ENCODE results near the gene BLTP3B. TPM values are rescaled to one million over a fixed set of nuclear protein-coding genes. Genes with fewer than 3 reads are reported as not detected.
"Not testable (repeated sequence)": the region's sequence is repeated elsewhere in the genome, so short reads cannot be mapped to it uniquely, and the experiment has no call there.

The BLTP3B gene
- 10 to 100 TPM in 3 of 4 donors, 1 to 10 TPM in 1; 7.0 to 18.8 (median 10.6) TPM for polyA plus RNA-seq
- long read RNA-seq, donor 1: 0 reads
- long read RNA-seq, donor 2: 0 reads
- long read RNA-seq, donor 3: 0 reads
- long read RNA-seq, donor 4: 0 reads
- long read RNA-seq, donor 5, partial matches to known transcripts: 0 of 1 reads
- long read RNA-seq, donor 5, other reads (novel, unspliced or antisense): 0 of 1 reads
- long read RNA-seq, donor 6: 0 reads
- long read RNA-seq, donor 7: 0 reads
- long read RNA-seq, donor 8: 0 reads
- long read RNA-seq, donor 9: 0 reads
- long read RNA-seq, donor 10: 0 reads

- WGBS, 3 donors: 26 to 38% (median 37%) methylated on average over 23 to 35 of the region's 35 CpGs
- H3K4me1 ChIP-seq (ENCODE audit: control insufficient read depth in 3 of 3, insufficient read depth in 2 of 3, low read depth in 1 of 3, low read length in 2 of 3): peaks cover 0 to 2% (median 2%) of the 10 kb centered on the region in 3 donors
- DNase-seq (peak; percentile 84 to 91), FAIRE-seq (no peak)
- no peaks in the 10 kb centered on the region for H3K27me3 ChIP-seq (ENCODE audit: control insufficient read depth in 3 of 3, insufficient read depth in 3 of 3, low read length in 3 of 3)
- H3K9me3 ChIP-seq (ENCODE audit: control insufficient read depth in 2 of 2, insufficient read depth in 1 of 2, low read depth in 1 of 2, low read length in 1 of 2): peaks cover 0 to 6% of the 10 kb centered on the region in 2 donors
- H3K4me3 ChIP-seq (ENCODE audit: low read depth in 1 of 3, low read length in 3 of 3): peak within 1 kb of the TSS; percentile 89 to 100 (median 98)
- H3K36me3 ChIP-seq (ENCODE audit: control insufficient read depth in 3 of 3, insufficient read depth in 2 of 3, low read depth in 1 of 3, low read length in 3 of 3): no peaks in the 10 kb centered on the region
- H3K27ac ChIP-seq (ENCODE audit: low read depth in 1 of 3, low read length in 2 of 3): peak within 1 kb of the TSS; percentile 96 to 98 (median 97)
Observed at GRCh38 chr12:100142851-100143559, at the start of gene BLTP3B. BLTP3B (minus strand) TSS chr12:100142874; CDS start chr12:100142635, 239 bp downstream.

GRCh38 chr12:100189636-100190394, 47.1 kb upstream of the BLTP3B start:
- FAIRE-seq (no peak), DNase-seq (no peak)
- H3K9me3 ChIP-seq (ENCODE audit: control insufficient read depth in 2 of 2, insufficient read depth in 1 of 2, low read depth in 1 of 2, low read length in 1 of 2): no peaks in the 10 kb centered on the region
- H3K27me3 ChIP-seq (ENCODE audit: control insufficient read depth in 3 of 3, insufficient read depth in 3 of 3, low read length in 3 of 3): no peaks in the 10 kb centered on the region
- WGBS, 3 donors: 87 to 95% (median 92%) methylated on average over 13 of the region's 13 CpGs
- H3K4me3 ChIP-seq (ENCODE audit: low read depth in 1 of 3, low read length in 3 of 3): no peak overlapping the region
- no peak overlapping the region for H3K27ac ChIP-seq (ENCODE audit: low read depth in 1 of 3, low read length in 2 of 3)
- peaks cover 0 to 37% (median 0%) of the 10 kb centered on the region in 3 donors for H3K36me3 ChIP-seq (ENCODE audit: control insufficient read depth in 3 of 3, insufficient read depth in 2 of 3, low read depth in 1 of 3, low read length in 3 of 3)
- no peaks in the 10 kb centered on the region for H3K4me1 ChIP-seq (ENCODE audit: control insufficient read depth in 3 of 3, insufficient read depth in 2 of 3, low read depth in 1 of 3, low read length in 2 of 3)

- not testable (repeated sequence) for H3K4me1 ChIP-seq (ENCODE audit: control insufficient read depth in 3 of 3, insufficient read depth in 2 of 3, low read depth in 1 of 3, low read length in 2 of 3); DNase-seq; H3K27me3 ChIP-seq (ENCODE audit: control insufficient read depth in 3 of 3, insufficient read depth in 3 of 3, low read length in 3 of 3); H3K9me3 ChIP-seq (ENCODE audit: control insufficient read depth in 2 of 2, insufficient read depth in 1 of 2, low read depth in 1 of 2, low read length in 1 of 2); H3K4me3 ChIP-seq (ENCODE audit: low read depth in 1 of 3, low read length in 3 of 3); FAIRE-seq; H3K27ac ChIP-seq (ENCODE audit: low read depth in 1 of 3, low read length in 2 of 3)
- H3K36me3 ChIP-seq (ENCODE audit: control insufficient read depth in 3 of 3, insufficient read depth in 2 of 3, low read depth in 1 of 3, low read length in 3 of 3): peaks cover 0 to 37% (median 0%) of the 10 kb centered on the region in 3 donors
- WGBS, 3 donors: 85 to 93% (median 92%) methylated on average over 11 of the region's 11 CpGs
Observed at GRCh38 chr12:100188888-100189635, 46.4 kb upstream of the BLTP3B start.

- H3K36me3 ChIP-seq (ENCODE audit: control insufficient read depth in 3 of 3, insufficient read depth in 2 of 3, low read depth in 1 of 3, low read length in 3 of 3): peaks cover 0 to 37% (median 0%) of the 10 kb centered on the region in 3 donors
- no peaks in the 10 kb centered on the region for H3K9me3 ChIP-seq (ENCODE audit: control insufficient read depth in 2 of 2, insufficient read depth in 1 of 2, low read depth in 1 of 2, low read length in 1 of 2)
- H3K27ac ChIP-seq (ENCODE audit: low read depth in 1 of 3, low read length in 2 of 3): no peak overlapping the region
- no peak for FAIRE-seq
- H3K4me1 ChIP-seq (ENCODE audit: control insufficient read depth in 3 of 3, insufficient read depth in 2 of 3, low read depth in 1 of 3, low read length in 2 of 3): no peaks in the 10 kb centered on the region
- WGBS, 3 donors: 84 to 96% (median 91%) methylated on average over 5 of the region's 5 CpGs
- H3K4me3 ChIP-seq (ENCODE audit: low read depth in 1 of 3, low read length in 3 of 3): no peak overlapping the region
- no peak for DNase-seq
- no peaks in the 10 kb centered on the region for H3K27me3 ChIP-seq (ENCODE audit: control insufficient read depth in 3 of 3, insufficient read depth in 3 of 3, low read length in 3 of 3)
Observed at GRCh38 chr12:100187857-100188519, 45.3 kb upstream of the BLTP3B start.

- H3K36me3 ChIP-seq (ENCODE audit: control insufficient read depth in 3 of 3, insufficient read depth in 2 of 3, low read depth in 1 of 3, low read length in 3 of 3): peaks cover 0 to 34% (median 0%) of the 10 kb centered on the region in 3 donors
- H3K4me3 ChIP-seq (ENCODE audit: low read depth in 1 of 3, low read length in 3 of 3): no peak overlapping the region
- H3K9me3 ChIP-seq (ENCODE audit: control insufficient read depth in 2 of 2, insufficient read depth in 1 of 2, low read depth in 1 of 2, low read length in 1 of 2): no peaks in the 10 kb centered on the region
- FAIRE-seq (no peak), DNase-seq (no peak)
- H3K27ac ChIP-seq (ENCODE audit: low read depth in 1 of 3, low read length in 2 of 3): no peak overlapping the region
- 85 to 94% (median 87%) methylated on average over 5 of the region's 5 CpGs for WGBS, 3 donors
- H3K4me1 ChIP-seq (ENCODE audit: control insufficient read depth in 3 of 3, insufficient read depth in 2 of 3, low read depth in 1 of 3, low read length in 2 of 3): no peaks in the 10 kb centered on the region
- H3K27me3 ChIP-seq (ENCODE audit: control insufficient read depth in 3 of 3, insufficient read depth in 3 of 3, low read length in 3 of 3): no peaks in the 10 kb centered on the region
Observed at GRCh38 chr12:100187068-100187467, 44.4 kb upstream of the BLTP3B start.

GRCh38 chr12:100186071-100186470, 43.4 kb upstream of the BLTP3B start:
- Histone ChIP-seq H3K27me3 (ENCODE audit: control insufficient read depth in 3 of 3, insufficient read depth in 3 of 3, low read length in 3 of 3) (no peaks in the 10 kb centered on the region), H3K9me3 (ENCODE audit: control insufficient read depth in 2 of 2, insufficient read depth in 1 of 2, low read depth in 1 of 2, low read length in 1 of 2) (no peaks in the 10 kb centered on the region), H3K4me1 (ENCODE audit: control insufficient read depth in 3 of 3, insufficient read depth in 2 of 3, low read depth in 1 of 3, low read length in 2 of 3) (no peaks in the 10 kb centered on the region), H3K4me3 (ENCODE audit: low read depth in 1 of 3, low read length in 3 of 3) (no peak overlapping the region), H3K36me3 (ENCODE audit: control insufficient read depth in 3 of 3, insufficient read depth in 2 of 3, low read depth in 1 of 3, low read length in 3 of 3) (peaks cover 0 to 32% (median 0%) of the 10 kb centered on the region in 3 donors), H3K27ac (ENCODE audit: low read depth in 1 of 3, low read length in 2 of 3) (no peak overlapping the region)
- FAIRE-seq (no peak), DNase-seq (no peak)
- 62 to 90% (median 82%) methylated on average over 6 of the region's 6 CpGs for WGBS, 3 donors

GRCh38 chr12:100185361-100185894, 42.8 kb upstream of the BLTP3B start:
- WGBS, 3 donors: 53 to 90% (median 85%) methylated on average over 5 of the region's 5 CpGs
- no peaks in the 10 kb centered on the region for H3K4me1 ChIP-seq (ENCODE audit: control insufficient read depth in 3 of 3, insufficient read depth in 2 of 3, low read depth in 1 of 3, low read length in 2 of 3)
- H3K9me3 ChIP-seq (ENCODE audit: control insufficient read depth in 2 of 2, insufficient read depth in 1 of 2, low read depth in 1 of 2, low read length in 1 of 2): no peaks in the 10 kb centered on the region
- H3K36me3 ChIP-seq (ENCODE audit: control insufficient read depth in 3 of 3, insufficient read depth in 2 of 3, low read depth in 1 of 3, low read length in 3 of 3): peaks cover 0 to 27% (median 0%) of the 10 kb centered on the region in 3 donors
- no peaks in the 10 kb centered on the region for H3K27me3 ChIP-seq (ENCODE audit: control insufficient read depth in 3 of 3, insufficient read depth in 3 of 3, low read length in 3 of 3)
- no peak overlapping the region for H3K27ac ChIP-seq (ENCODE audit: low read depth in 1 of 3, low read length in 2 of 3)
- H3K4me3 ChIP-seq (ENCODE audit: low read depth in 1 of 3, low read length in 3 of 3): no peak overlapping the region
- DNase-seq (no peak), FAIRE-seq (no peak)

All from small intestine (tissue), 16 donors.